GM12878 (cell line): ENCODE measurements around the gene AKAP9. TPM values are rescaled to one million over a fixed set of nuclear protein-coding genes. Genes with fewer than 3 reads are reported as not detected.

ENCODE experiments used
- ATAC-seq: fragments of 200-7000 bp; cut with Tn5 transposase; 3 replicates; pipeline ENCODE4 v1.9.1; 2020; ENCODE audit warnings: mild to moderate bottlenecking, moderate library complexity
- BruUV-seq: library from RNA; stranded (reverse); fragments of 400-500 nt; replicated peaks from 2 replicates; lab custom pipeline; 2021; lab: Mats Ljungman, UMichigan
- CTCF ChIA-PET: fragments of 300-600 bp; sonication (Branson Sonifier 250); formaldehyde crosslinking; extraction: SDS; loops from one replicate; lab custom pipeline; 2021; ENCODE audit warnings: inconsistent platforms; lab: Yijun Ruan, JAX
- POLR2A ChIA-PET: fragments of 350-600 bp; formaldehyde crosslinking; extraction: SDS; loops from one replicate; lab custom pipeline; 2021; ENCODE audit warnings: inconsistent platforms; lab: Charles Lee
- RAD21 ChIA-PET: fragments of 300-600 bp; sonication (Branson Sonifier 250); formaldehyde crosslinking; loops from one replicate; lab custom pipeline; 2023; ENCODE audit warnings: antibody characterized with exemption; ENCODE audit not compliant: unreplicated experiment; lab: Charles Lee
- SMC1A ChIA-PET: fragments of 300-600 bp; sonication (Branson Sonifier 250); formaldehyde crosslinking; loops from one replicate; lab custom pipeline; 2023; ENCODE audit not compliant: unreplicated experiment, uncharacterized antibody; lab: Charles Lee
- DNase-seq: peaks from one replicate; pipeline ENCODE4 v3.0.0-alpha.2; 2011; ENCODE audit warnings: low read depth, low spot score
- FAIRE-seq: peaks from 3 replicates; lab custom pipeline; 2011; peaks lifted over from hg19 to GRCh38; lab: Jason Lieb, UNC
- H2AFZ ChIP-seq: 2 replicates; pipeline ENCODE4 v1.6.0; 2011; ENCODE audit warnings: low read depth, low read length, control low read depth; ENCODE audit not compliant: control insufficient read depth
- H3K27ac ChIP-seq: 2 replicates; pipeline ENCODE4 v1.5.1; 2011; ENCODE audit warnings: control low read depth; ENCODE audit not compliant: control insufficient read depth, insufficient read depth
- H3K27me3 ChIP-seq, 2 experiments: replicated peaks in 1 of 2; 2 replicates each; pipeline versions ENCODE4 v1.6.0 to v1.6.1; 2011; ENCODE audit warnings: low read length in 1 of 2; ENCODE audit not compliant: control insufficient read depth in 2 of 2, insufficient read depth in 2 of 2
- H3K36me3 ChIP-seq, 2 experiments: 2 replicates each; pipeline ENCODE4 v1.5.1; 2011; ENCODE audit warnings: low read length in 1 of 2; ENCODE audit not compliant: control insufficient read depth in 2 of 2, insufficient read depth in 2 of 2
- H3K4me1 ChIP-seq: 2 replicates; pipeline ENCODE4 v1.6.1; 2011; ENCODE audit warnings: mild to moderate bottlenecking, low read length, moderate library complexity, mixed read lengths; ENCODE audit not compliant: control insufficient read depth, insufficient read depth
- H3K4me2 ChIP-seq: 2 replicates; pipeline ENCODE4 v1.6.0; 2011; ENCODE audit warnings: control low read depth; ENCODE audit not compliant: control insufficient read depth, insufficient read depth
- H3K4me3 ChIP-seq: fragments of 200-600 bp; sonication (generic); 2 replicates; pipeline ENCODE4 v1.5.1; 2016
- H3K79me2 ChIP-seq: 2 replicates; pipeline ENCODE4 v1.6.0; 2011; ENCODE audit warnings: low read length; ENCODE audit not compliant: control insufficient read depth, insufficient read depth
- H3K9ac ChIP-seq: 2 replicates; pipeline ENCODE4 v1.8.0; 2011; ENCODE audit warnings: low read length, control low read depth, mixed read lengths; ENCODE audit not compliant: control insufficient read depth, insufficient read depth
- H3K9me3 ChIP-seq: replicated peaks from 3 replicates; pipeline ENCODE4 v1.5.1; 2011; ENCODE audit warnings: mild to moderate bottlenecking, low read length; ENCODE audit not compliant: control insufficient read depth, insufficient read depth
- H4K20me1 ChIP-seq: 2 replicates; pipeline ENCODE4 v1.6.0; 2011; ENCODE audit not compliant: control insufficient read depth, insufficient read depth
- SKIL ChIP-seq: fragments of 450-650 bp; IDR thresholded peaks from 2 replicates; pipeline ENCODE4 v1.6.1; 2017; ENCODE audit warnings: mild to moderate bottlenecking, low read depth, inconsistent platforms; ENCODE audit not compliant: poor library complexity, severe bottlenecking
- WGBS: methylation state at CpG from one replicate; pipeline ENCODE4 v1.1.6; 2016; ENCODE audit warnings: low lambda C conversion rate; ENCODE audit not compliant: insufficient replicate concordance, insufficient coverage; ENCODE audit errors: missing lambda C conversion rate; 5-methylcytosine and 5-hydroxymethylcytosine counted together
- in situ Hi-C: fragments of 300-500 bp; cut with MboI; formaldehyde crosslinking; loops from 9 replicates; pipeline ENCODE4 v1.14.3; 2018; ENCODE audit warnings: mixed read lengths
- intact Hi-C: fragments of 100-400 bp; cut with micrococcal nuclease; formaldehyde crosslinking; loops from one replicate; pipeline ENCODE4 v1.14.2; 2022; ENCODE audit not compliant: unreplicated experiment
- polyA plus RNA-seq, 11 experiments: library from polyadenylated mRNA; depleted of rRNA in 4 of 11; unstranded in 6 of 11; stranded (reverse) in 5 of 11; fragments of >200 nt; fragmentation: Nextera tagmentation in 4 of 11; fragmentation: Illumina TruSeq in 1 of 11; extraction: Ambion mirVana in 4 of 11; extraction: Trizol in 1 of 11; gene quantifications; 1 replicate in 1 of 11; 2 replicates in 10 of 11; pipeline versions ENCODE4 v1.2.1 to v1.2.3, GENCODE V29; 2011 to 2016; ENCODE audit warnings: inconsistent platforms in 2 of 11, missing spikeins in 2 of 11, low read depth in 1 of 11
- total RNA-seq, 4 experiments: library from RNA; depleted of rRNA in 3 of 4; stranded (reverse); fragments of >200 nt in 3 of 4; fragmentation: Illumina TruSeq in 1 of 4; extraction: Trizol in 1 of 4; gene quantifications; 2 replicates each; pipeline versions ENCODE4 v1.2.1 to v1.2.3, GENCODE V29; 2013 to 2021
- TF ChIP-seq, protein P1 (sequence below): IDR thresholded peaks from 2 replicates; pipeline ENCODE4 v1.6.1; 2011; ENCODE audit warnings: low read depth, low read length, improper control_type of control experiment, borderline replicate concordance

The AKAP9 gene
- total and polyA plus RNA-seq, 10 of the 15 experiments (the other 5 are each of a cell fraction or from before 2014, with no cell fraction given), result 21.1 to 62.8 (median 31.6) TPM

GRCh38 chr7:92061154-92061553 lies 120.5 kb downstream of the AKAP9 start:
- no peak for DNase-seq
- H3K4me2 ChIP-seq, result no peak overlapping the region
- no TSS peak for BruUV-seq
- no peak for TF ChIP-seq SKIL
- TF ChIP-seq, protein P1, sequence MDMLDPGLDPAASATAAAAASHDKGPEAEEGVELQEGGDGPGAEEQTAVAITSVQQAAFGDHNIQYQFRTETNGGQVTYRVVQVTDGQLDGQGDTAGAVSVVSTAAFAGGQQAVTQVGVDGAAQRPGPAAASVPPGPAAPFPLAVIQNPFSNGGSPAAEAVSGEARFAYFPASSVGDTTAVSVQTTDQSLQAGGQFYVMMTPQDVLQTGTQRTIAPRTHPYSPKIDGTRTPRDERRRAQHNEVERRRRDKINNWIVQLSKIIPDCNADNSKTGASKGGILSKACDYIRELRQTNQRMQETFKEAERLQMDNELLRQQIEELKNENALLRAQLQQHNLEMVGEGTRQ, result no peak
- ChIA-PET RAD21 (no interaction called here), SMC1A (interaction anchor here (0.7 to 1.2 kb wide), 2 partner anchors 28 to 230 kb away, joined by 3 read pairs; no protein-coding TSS in a partner anchor), CTCF (interaction anchor here (1.1 to 1.4 kb wide), 4 partner anchors 10 to 181 kb away, joined by 3 to 4 read pairs (median 3); no protein-coding TSS in a partner anchor), POLR2A (no interaction called here)
- H3K9me3 ChIP-seq, result no peaks in the 10 kb centered on the region
- no peak for ATAC-seq
- H3K79me2 ChIP-seq, result no peaks in the 10 kb centered on the region
- no peak for FAIRE-seq
- in situ Hi-C loops (no loop called here), intact Hi-C loops (no loop called here)
- WGBS, result 99% methylated on average over 5 of the region's 5 CpGs
- H3K4me1 ChIP-seq, result no peaks in the 10 kb centered on the region
- H3K36me3 ChIP-seq, result peaks cover 0 to 4% of the 10 kb centered on the region in 2 experiments; a peak in 1 of 4 replicates
- no peak overlapping the region for H2AFZ ChIP-seq
- no peaks in the 10 kb centered on the region for H3K27me3 ChIP-seq
- no peak overlapping the region for H3K9ac ChIP-seq
- H3K27ac ChIP-seq, result no peak overlapping the region
- no peak overlapping the region for H3K4me3 ChIP-seq
- no peaks in the 10 kb centered on the region for H4K20me1 ChIP-seq
